Subcutaneous adipose tissue (tissue), 4 donors: Measurements from ENCODE around the gene GALNS. TPM values are rescaled to one million over a fixed set of nuclear protein-coding genes. Genes with fewer than 3 reads are reported as not detected.

Source experiments
- total RNA-seq, 4 donors: library from RNA; depleted of rRNA; stranded (reverse); fragments of >200 nt; gene quantifications; one replicate each; pipeline ENCODE4 v1.1.0, GENCODE V29; 2016
- TF ChIP-seq, protein P1 (sequence below): fragments of 450-650 bp; IDR thresholded peaks from one replicate; pipeline ENCODE4 v1.5.1; 2016; ENCODE audit warnings: low read depth, mild to moderate bottlenecking, control low read depth, antibody characterized with exemption, moderate library complexity

GALNS gene
- total RNA-seq, 4 donors from 2014 or later: 17.2 to 48.6 (median 18.2) TPM

GRCh38 chr16:88837806-88838205 lies 18.9 kb downstream of the GALNS start:
- TF ChIP-seq, protein P1, sequence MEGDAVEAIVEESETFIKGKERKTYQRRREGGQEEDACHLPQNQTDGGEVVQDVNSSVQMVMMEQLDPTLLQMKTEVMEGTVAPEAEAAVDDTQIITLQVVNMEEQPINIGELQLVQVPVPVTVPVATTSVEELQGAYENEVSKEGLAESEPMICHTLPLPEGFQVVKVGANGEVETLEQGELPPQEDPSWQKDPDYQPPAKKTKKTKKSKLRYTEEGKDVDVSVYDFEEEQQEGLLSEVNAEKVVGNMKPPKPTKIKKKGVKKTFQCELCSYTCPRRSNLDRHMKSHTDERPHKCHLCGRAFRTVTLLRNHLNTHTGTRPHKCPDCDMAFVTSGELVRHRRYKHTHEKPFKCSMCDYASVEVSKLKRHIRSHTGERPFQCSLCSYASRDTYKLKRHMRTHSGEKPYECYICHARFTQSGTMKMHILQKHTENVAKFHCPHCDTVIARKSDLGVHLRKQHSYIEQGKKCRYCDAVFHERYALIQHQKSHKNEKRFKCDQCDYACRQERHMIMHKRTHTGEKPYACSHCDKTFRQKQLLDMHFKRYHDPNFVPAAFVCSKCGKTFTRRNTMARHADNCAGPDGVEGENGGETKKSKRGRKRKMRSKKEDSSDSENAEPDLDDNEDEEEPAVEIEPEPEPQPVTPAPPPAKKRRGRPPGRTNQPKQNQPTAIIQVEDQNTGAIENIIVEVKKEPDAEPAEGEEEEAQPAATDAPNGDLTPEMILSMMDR: no peak

DNA sequence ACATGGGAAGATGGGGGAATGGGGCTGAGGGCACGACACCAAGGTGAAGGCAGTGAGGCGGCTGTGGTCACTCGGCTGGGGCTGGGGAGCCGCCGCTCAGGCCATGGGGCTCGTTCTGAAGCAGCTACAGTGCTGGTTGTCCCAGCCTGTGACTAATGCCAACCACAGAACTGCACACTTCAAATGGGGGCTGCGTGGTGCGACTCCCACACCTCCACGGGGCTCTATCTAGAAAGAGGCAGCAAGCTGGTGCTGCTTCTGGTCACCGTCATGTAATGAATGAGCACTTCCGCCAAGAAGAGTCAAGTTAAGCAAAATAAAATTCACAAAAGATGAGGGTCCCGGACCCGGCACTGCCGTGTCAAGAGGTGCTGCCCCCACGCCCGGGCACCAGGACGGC lies 20.0 kb downstream of the GALNS start:
- TF ChIP-seq, protein P1: no peak

DNA sequence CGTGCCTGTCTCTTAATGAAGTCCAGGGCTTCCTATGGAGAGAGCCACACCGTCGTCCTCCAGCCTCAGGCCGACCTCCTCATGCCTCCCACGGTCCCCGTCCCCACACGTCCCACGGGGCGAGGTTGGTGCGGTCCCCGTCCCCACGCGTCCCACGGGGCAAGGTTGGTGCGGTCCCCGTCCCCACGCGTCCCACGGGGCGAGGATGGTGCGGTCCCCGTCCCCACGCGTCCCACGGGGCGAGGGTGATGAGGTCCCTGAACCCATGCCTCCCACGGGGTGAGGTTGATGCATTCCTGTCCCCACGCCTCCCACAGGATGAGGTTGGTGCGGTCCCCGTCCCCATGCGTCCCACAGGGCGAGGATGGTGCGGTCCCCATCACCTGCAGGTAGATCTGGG lies 20.9 kb downstream of the GALNS start:
- TF ChIP-seq, protein P1: no peak

GRCh38 chr16:88835383-88835782 lies 21.4 kb downstream of the GALNS start:
- TF ChIP-seq, protein P1: no peak

- TF ChIP-seq, protein P1: no peak
Observed at GRCh38 chr16:88834670-88835069, 22.1 kb downstream of the GALNS start.

- TF ChIP-seq, protein P1: no peak
Observed at GRCh38 chr16:88833086-88833485, 23.7 kb downstream of the GALNS start.

DNA sequence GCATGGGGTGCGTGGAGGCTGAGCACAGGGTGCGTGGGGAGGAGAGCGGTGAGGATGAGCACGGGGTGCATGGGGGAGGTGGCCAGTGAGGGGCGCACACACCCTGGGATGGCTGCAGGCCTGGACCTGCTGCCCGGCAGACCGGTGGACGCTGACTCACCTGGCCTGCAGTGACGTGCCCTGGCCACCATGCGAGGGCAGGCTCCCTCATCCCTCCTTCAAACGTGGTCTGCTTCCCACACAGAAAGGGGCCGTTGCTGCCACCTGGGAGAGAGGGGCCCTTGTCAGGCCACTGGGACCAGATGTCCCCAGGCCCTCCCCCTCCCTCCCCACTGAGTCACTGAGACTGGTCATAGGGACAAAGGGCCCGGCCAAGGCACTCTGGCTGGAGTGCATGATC lies 24.9 kb downstream of the GALNS start:
- TF ChIP-seq, protein P1: no peak
